PFSK-1 (cell line): Measurements from ENCODE around the gene FRMD4B.

Source experiments
- FOXP2 ChIP-seq: optimal IDR thresholded peaks from 2 replicates; pipeline ENCODE3; 2011; ENCODE audit warnings: borderline replicate concordance, control low read depth, inconsistent platforms; ENCODE audit not compliant: insufficient read depth; ENCODE audit errors: extremely low read length, extremely low read depth
- POLR2AphosphoS5 ChIP-seq: IDR thresholded peaks from 2 replicates; pipeline ENCODE4 v1.6.1; 2012; ENCODE audit warnings: low read depth, mild to moderate bottlenecking, control low read depth, low read length, moderate library complexity
- SIN3A ChIP-seq: IDR thresholded peaks from 2 replicates; pipeline ENCODE4 v1.6.1; 2012; ENCODE audit warnings: mild to moderate bottlenecking, low read length, moderate library complexity, borderline replicate concordance; ENCODE audit not compliant: insufficient read depth
- TAF1 ChIP-seq: IDR thresholded peaks from 2 replicates; pipeline ENCODE4 v1.6.1; 2012; ENCODE audit warnings: low read length, control low read depth, borderline replicate concordance; ENCODE audit not compliant: insufficient read depth
- TF ChIP-seq, protein P1 (sequence below), 2 experiments: IDR thresholded peaks; 2 replicates each; pipeline versions ENCODE4 v1.6.1 to v1.8.0; 2011 to 2012; ENCODE audit warnings: low read depth in 2 of 2, low read length in 2 of 2, control low read depth in 1 of 2, inconsistent platforms in 1 of 2, mild to moderate bottlenecking in 1 of 2, moderate library complexity in 1 of 2; ENCODE audit not compliant: insufficient read depth in 1 of 2

The FRMD4B gene

GRCh38 chr3:69179740-69180372 lies 206.0 kb downstream of the FRMD4B start:
- TF ChIP-seq SIN3A = no peak
- TF ChIP-seq, protein P1, sequence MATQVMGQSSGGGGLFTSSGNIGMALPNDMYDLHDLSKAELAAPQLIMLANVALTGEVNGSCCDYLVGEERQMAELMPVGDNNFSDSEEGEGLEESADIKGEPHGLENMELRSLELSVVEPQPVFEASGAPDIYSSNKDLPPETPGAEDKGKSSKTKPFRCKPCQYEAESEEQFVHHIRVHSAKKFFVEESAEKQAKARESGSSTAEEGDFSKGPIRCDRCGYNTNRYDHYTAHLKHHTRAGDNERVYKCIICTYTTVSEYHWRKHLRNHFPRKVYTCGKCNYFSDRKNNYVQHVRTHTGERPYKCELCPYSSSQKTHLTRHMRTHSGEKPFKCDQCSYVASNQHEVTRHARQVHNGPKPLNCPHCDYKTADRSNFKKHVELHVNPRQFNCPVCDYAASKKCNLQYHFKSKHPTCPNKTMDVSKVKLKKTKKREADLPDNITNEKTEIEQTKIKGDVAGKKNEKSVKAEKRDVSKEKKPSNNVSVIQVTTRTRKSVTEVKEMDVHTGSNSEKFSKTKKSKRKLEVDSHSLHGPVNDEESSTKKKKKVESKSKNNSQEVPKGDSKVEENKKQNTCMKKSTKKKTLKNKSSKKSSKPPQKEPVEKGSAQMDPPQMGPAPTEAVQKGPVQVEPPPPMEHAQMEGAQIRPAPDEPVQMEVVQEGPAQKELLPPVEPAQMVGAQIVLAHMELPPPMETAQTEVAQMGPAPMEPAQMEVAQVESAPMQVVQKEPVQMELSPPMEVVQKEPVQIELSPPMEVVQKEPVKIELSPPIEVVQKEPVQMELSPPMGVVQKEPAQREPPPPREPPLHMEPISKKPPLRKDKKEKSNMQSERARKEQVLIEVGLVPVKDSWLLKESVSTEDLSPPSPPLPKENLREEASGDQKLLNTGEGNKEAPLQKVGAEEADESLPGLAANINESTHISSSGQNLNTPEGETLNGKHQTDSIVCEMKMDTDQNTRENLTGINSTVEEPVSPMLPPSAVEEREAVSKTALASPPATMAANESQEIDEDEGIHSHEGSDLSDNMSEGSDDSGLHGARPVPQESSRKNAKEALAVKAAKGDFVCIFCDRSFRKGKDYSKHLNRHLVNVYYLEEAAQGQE (IDR thresholded peaks at IDR 0.05; ENCODE audit: insufficient read depth in 1 of 2, low read depth in 2 of 2, low read length in 2 of 2) = no peak
- no peak for TF ChIP-seq TAF1
- no peak for TF ChIP-seq POLR2AphosphoS5
- no peak for TF ChIP-seq FOXP2

- TF ChIP-seq POLR2AphosphoS5 (no peak), FOXP2 (no peak)
- TF ChIP-seq, protein P1 (IDR thresholded peaks at IDR 0.05; ENCODE audit: insufficient read depth in 1 of 2, low read depth in 2 of 2, low read length in 2 of 2) = no peak
Observed at GRCh38 chr3:69178838-69179739, 206.8 kb downstream of the FRMD4B start.

- TF ChIP-seq FOXP2 (no peak), POLR2AphosphoS5 (no peak), SIN3A (no peak), TAF1 (no peak)
- TF ChIP-seq, protein P1 (IDR thresholded peaks at IDR 0.05; ENCODE audit: insufficient read depth in 1 of 2, low read depth in 2 of 2, low read length in 2 of 2) = no peak
Observed at GRCh38 chr3:69178082-69178481, 207.8 kb downstream of the FRMD4B start.

- TF ChIP-seq POLR2AphosphoS5 = no peak
- TF ChIP-seq, protein P1 (IDR thresholded peaks at IDR 0.05; ENCODE audit: insufficient read depth in 1 of 2, low read depth in 2 of 2, low read length in 2 of 2) = no peak
- TF ChIP-seq TAF1 = no peak
- TF ChIP-seq SIN3A = no peak
- no peak for TF ChIP-seq FOXP2
Observed at GRCh38 chr3:69174871-69175737, 210.8 kb downstream of the FRMD4B start.
